Psoas muscle (tissue), 8 donors: Measurements from ENCODE around the gene PLAGL2. TPM values are rescaled to one million over a fixed set of nuclear protein-coding genes. Genes with fewer than 3 reads are reported as not detected.

ENCODE experiments used
- ATAC-seq, 4 donors: fragments of 200-7000 bp; cut with Tn5 transposase; one replicate each; pipeline ENCODE4 v1.9.1; 2020; ENCODE audit warnings: moderate library complexity in 3 of 4, mild to moderate bottlenecking in 2 of 4
- DNase-seq, 2 donors: peaks; one replicate each; pipeline ENCODE4 v3.0.0-alpha.2; 2020
- H3K27ac ChIP-seq: fragments of 200-600 bp; one replicate; pipeline ENCODE4 v1.8.0; 2022
- H3K27me3 ChIP-seq, 3 donors: fragments of 200-600 bp in 1 of 3; one replicate each; pipeline versions ENCODE4 v1.6.1 to v1.8.0; 2013 to 2022; ENCODE audit warnings: low read length in 2 of 3, mild to moderate bottlenecking in 2 of 3, moderate library complexity in 1 of 3; ENCODE audit not compliant: insufficient read depth in 3 of 3
- H3K36me3 ChIP-seq, 2 donors: fragments of 200-600 bp in 1 of 2; one replicate each; pipeline versions ENCODE4 v1.6.1 to v1.8.0; 2013 to 2022; ENCODE audit warnings: low read depth in 1 of 2, mild to moderate bottlenecking in 1 of 2, moderate library complexity in 1 of 2; ENCODE audit not compliant: insufficient read depth in 1 of 2
- H3K4me1 ChIP-seq: fragments of 200-600 bp; one replicate; pipeline ENCODE4 v1.8.0; 2022
- H3K4me3 ChIP-seq: fragments of 200-600 bp; one replicate; pipeline ENCODE4 v1.8.0; 2022; ENCODE audit warnings: mild to moderate bottlenecking
- H3K9me3 ChIP-seq: fragments of 200-600 bp; one replicate; pipeline ENCODE4 v1.8.0; 2022
- WGBS, 3 donors: extraction: QIAGEN DNeasy Blood & Tissue Kit; methylation state at CpG; one replicate each; pipeline versions ENCODE4 v1.1.6 to v1.1.7; 2013; 5-methylcytosine and 5-hydroxymethylcytosine counted together
- intact Hi-C, 2 donors: fragments of 100-400 bp; cut with DNase I; formaldehyde crosslinking; loops; one replicate each; pipeline versions ENCODE4 v1.11.0 to v1.14.2; 2022
- polyA plus RNA-seq, 3 donors: library from polyadenylated mRNA; stranded (reverse); fragments of 200-250 nt; gene quantifications; one replicate each; pipeline ENCODE4 v1.2.3, GENCODE V29; 2013
- total RNA-seq, 4 donors: library from RNA; stranded (reverse); fragmentation: NEBNext Ultra II Directional in 2 of 4; extraction: Animal tissue kit (Norgen Biotek cat#: 25700) in 2 of 4; gene quantifications; one replicate each; pipeline versions ENCODE4 v1.2.1 to v1.2.4, GENCODE V29; 2021 to 2023
- TF ChIP-seq, protein P1 (sequence below): fragments of 200-600 bp; IDR thresholded peaks from one replicate; pipeline ENCODE4 v1.8.0; 2022; ENCODE audit warnings: antibody characterized with exemption
- donor health status: healthy with polysubstance abuse.
- donor health status: DM: no; HTN: no; CAD: no; lungs with moderate emphysema.
- donor health status: Bipolar disorder and iron deficiency.
- donor health status: healthy.
- donor health status: DM: yes; HTN: yes; CAD: no.
- donor health status: DM: no; HTN: no; CAD: no.
- donor health status: DM: no; HTN: no; CAD: no.
- donor health status: DM: yes; HTN: yes; CAD: no.

The PLAGL2 gene
- total and polyA plus RNA-seq, 7 donors: 1.7 to 9.6 (median 5.2) TPM

DNA sequence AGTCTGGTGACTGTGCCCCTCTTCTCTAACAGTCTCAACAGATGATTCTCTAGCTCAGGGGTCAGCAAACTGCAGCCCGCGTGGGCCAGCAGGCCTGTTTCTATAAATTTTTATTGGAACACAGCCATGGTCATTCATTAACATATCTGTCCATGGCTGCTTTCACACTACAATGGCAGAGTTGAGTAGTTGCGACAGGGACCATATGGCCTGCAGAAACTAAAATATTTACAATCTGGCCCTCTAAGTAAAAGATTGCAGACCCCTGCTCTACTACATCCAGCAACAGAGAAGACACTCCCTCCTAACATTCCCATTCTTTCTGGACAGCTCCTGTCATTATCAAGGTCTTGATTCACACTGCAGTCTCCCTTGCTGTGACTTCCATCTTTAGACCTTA is 45.2 kb downstream of the PLAGL2 start:
- peaks cover 6 to 93% of the 10 kb centered on the region in 2 donors for H3K36me3 ChIP-seq
- WGBS, 3 donors: 55 to 96% (median 91%) methylated on average over 3 of the region's 3 CpGs
- DNase-seq (no peak), ATAC-seq (no peak)
- H3K27me3 ChIP-seq: no peaks in the 10 kb centered on the region
- no peaks in the 10 kb centered on the region for H3K4me1 ChIP-seq
- no peak overlapping the region for H3K4me3 ChIP-seq
- TF ChIP-seq, protein P1, sequence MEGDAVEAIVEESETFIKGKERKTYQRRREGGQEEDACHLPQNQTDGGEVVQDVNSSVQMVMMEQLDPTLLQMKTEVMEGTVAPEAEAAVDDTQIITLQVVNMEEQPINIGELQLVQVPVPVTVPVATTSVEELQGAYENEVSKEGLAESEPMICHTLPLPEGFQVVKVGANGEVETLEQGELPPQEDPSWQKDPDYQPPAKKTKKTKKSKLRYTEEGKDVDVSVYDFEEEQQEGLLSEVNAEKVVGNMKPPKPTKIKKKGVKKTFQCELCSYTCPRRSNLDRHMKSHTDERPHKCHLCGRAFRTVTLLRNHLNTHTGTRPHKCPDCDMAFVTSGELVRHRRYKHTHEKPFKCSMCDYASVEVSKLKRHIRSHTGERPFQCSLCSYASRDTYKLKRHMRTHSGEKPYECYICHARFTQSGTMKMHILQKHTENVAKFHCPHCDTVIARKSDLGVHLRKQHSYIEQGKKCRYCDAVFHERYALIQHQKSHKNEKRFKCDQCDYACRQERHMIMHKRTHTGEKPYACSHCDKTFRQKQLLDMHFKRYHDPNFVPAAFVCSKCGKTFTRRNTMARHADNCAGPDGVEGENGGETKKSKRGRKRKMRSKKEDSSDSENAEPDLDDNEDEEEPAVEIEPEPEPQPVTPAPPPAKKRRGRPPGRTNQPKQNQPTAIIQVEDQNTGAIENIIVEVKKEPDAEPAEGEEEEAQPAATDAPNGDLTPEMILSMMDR: no peak
- no peak overlapping the region for H3K27ac ChIP-seq
- H3K9me3 ChIP-seq: no peaks in the 10 kb centered on the region
- intact Hi-C loops: no loop called here

- no peaks in the 10 kb centered on the region for H3K27me3 ChIP-seq
- no peaks in the 10 kb centered on the region for H3K9me3 ChIP-seq
- 94 to 96% (median 96%) methylated on average over 5 of the region's 5 CpGs for WGBS, 3 donors
- ATAC-seq: no peak
- intact Hi-C loops: no loop called here
- H3K36me3 ChIP-seq: peaks cover 3 to 90% of the 10 kb centered on the region in 2 donors
- H3K27ac ChIP-seq: no peak overlapping the region
- no peak for DNase-seq
- H3K4me3 ChIP-seq: no peak overlapping the region
- H3K4me1 ChIP-seq: peaks cover 4% of the 10 kb centered on the region
- TF ChIP-seq, protein P1: no peak
Measured at GRCh38 chr20:32160341-32160740, 47.2 kb downstream of the PLAGL2 start.

DNA sequence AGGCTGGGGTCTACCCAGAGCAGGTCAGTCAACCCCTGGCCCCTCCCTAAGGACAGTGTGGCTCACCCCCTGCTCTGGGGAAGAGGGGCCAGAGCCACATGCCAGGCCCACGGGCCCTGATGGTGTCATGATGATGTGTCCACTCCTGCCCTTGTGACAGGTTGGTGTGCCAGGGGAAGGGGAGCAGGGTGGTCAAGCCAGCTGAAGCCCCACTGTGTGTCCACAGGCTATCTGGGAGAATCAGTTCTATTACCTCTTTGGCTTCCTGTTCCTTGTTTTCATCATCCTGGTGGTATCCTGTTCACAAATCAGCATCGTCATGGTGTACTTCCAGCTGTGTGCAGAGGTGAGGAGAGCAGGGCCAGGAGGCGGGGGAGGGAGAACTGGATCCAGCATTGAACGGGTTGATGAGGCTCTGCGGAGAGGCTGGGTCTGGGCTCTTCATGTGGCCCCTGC is 47.7 kb downstream of the PLAGL2 start:
- no peaks in the 10 kb centered on the region for H3K9me3 ChIP-seq
- WGBS, 3 donors: 74 to 92% (median 83%) methylated on average over 5 of the region's 5 CpGs
- H3K27me3 ChIP-seq: no peaks in the 10 kb centered on the region
- no peak overlapping the region for H3K4me3 ChIP-seq
- H3K4me1 ChIP-seq: peaks cover 10% of the 10 kb centered on the region
- no peak overlapping the region for H3K27ac ChIP-seq
- intact Hi-C loops: no loop called here
- DNase-seq (no peak), ATAC-seq (no peak)
- TF ChIP-seq, protein P1: no peak
- H3K36me3 ChIP-seq: peaks cover 3 to 85% of the 10 kb centered on the region in 2 donors

GRCh38 chr20:32158943-32159660 is 48.4 kb downstream of the PLAGL2 start:
- 91 to 97% (median 92%) methylated on average over 4 of the region's 4 CpGs for WGBS, 3 donors

More at GRCh38 chr20:32158943-32159660, 48.4 kb downstream of the PLAGL2 start:
- Histone ChIP-seq H3K4me1 (peaks cover 14% of the 10 kb centered on the region), H3K36me3 (peaks cover 3 to 80% of the 10 kb centered on the region in 2 donors), H3K9me3 (no peaks in the 10 kb centered on the region), H3K27me3 (no peaks in the 10 kb centered on the region), H3K27ac (no peak overlapping the region), H3K4me3 (no peak overlapping the region)
- DNase-seq (no peak), ATAC-seq (no peak)
- TF ChIP-seq, protein P1: no peak
- intact Hi-C loops: no loop called here
